ENCODE results near the gene ARMC9. TPM values are rescaled to one million over a fixed set of nuclear protein-coding genes. Genes with fewer than 3 reads are reported as not detected.
A peak's percentile ranks its signal among the peaks of the same experiment; 100 is the strongest.

ARMC9 gene
- total and polyA plus RNA-seq, 8 donors = 11.4 to 40.6 (median 13.9) TPM

DNA sequence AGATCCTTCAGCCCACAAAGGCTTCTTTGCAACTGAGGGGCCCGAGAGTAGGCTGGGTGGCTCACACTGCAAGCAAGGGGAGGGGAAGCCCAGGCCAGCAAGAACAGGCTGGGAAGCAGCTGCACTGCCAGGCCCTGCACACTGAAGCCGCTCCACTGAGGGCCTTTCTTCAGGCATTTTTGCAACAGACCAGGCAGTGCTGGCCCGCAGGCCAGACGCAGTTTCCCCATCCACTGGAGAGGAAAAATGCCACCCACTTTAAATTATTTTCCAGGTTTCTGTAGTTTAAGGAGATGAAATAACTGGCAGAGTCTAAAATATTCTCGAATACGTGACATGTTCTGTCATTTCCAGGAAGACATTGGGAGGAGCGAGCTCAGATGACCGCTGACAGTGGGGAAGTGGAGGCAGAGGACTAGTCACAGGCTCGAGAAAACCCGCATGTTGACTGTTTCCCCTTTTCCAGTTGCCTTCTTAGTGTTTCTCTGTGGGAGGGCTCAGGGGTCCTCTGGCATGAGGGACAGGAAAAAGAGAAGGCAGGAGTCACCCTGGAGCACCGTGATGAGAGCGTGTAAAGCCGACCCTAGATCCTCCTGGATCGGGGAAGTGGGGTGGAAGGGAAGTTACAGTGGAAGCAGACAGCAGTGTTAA is 143.8 kb downstream of the ARMC9 start:
- intact Hi-C loops (cut with DNase I) = no loop called here
- Histone ChIP-seq H3K4me3 (no peak overlapping the region), H3K36me3 (no peaks in the 10 kb centered on the region), H3K27ac (peak overlapping the region; percentile 47 to 62), H3K27me3 (no peaks in the 10 kb centered on the region), H3K4me1 (peaks cover 0 to 26% of the 10 kb centered on the region in 2 donors), H3K9me3 (no peaks in the 10 kb centered on the region)
- TF ChIP-seq, protein P1, sequence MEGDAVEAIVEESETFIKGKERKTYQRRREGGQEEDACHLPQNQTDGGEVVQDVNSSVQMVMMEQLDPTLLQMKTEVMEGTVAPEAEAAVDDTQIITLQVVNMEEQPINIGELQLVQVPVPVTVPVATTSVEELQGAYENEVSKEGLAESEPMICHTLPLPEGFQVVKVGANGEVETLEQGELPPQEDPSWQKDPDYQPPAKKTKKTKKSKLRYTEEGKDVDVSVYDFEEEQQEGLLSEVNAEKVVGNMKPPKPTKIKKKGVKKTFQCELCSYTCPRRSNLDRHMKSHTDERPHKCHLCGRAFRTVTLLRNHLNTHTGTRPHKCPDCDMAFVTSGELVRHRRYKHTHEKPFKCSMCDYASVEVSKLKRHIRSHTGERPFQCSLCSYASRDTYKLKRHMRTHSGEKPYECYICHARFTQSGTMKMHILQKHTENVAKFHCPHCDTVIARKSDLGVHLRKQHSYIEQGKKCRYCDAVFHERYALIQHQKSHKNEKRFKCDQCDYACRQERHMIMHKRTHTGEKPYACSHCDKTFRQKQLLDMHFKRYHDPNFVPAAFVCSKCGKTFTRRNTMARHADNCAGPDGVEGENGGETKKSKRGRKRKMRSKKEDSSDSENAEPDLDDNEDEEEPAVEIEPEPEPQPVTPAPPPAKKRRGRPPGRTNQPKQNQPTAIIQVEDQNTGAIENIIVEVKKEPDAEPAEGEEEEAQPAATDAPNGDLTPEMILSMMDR (IDR thresholded peaks at IDR 0.05) = no peak
- ATAC-seq = peak; percentile 76
- DNase-seq = peak in 1 of 4 donors; percentile 65

GRCh38 chr2:231343006-231343710 is 144.7 kb downstream of the ARMC9 start:
- Histone ChIP-seq H3K4me1 (peaks cover 0 to 36% of the 10 kb centered on the region in 2 donors), H3K36me3 (no peaks in the 10 kb centered on the region), H3K9me3 (no peaks in the 10 kb centered on the region), H3K27me3 (no peaks in the 10 kb centered on the region), H3K27ac (peak overlapping the region; percentile 47 to 62), H3K4me3 (no peak overlapping the region)
- DNase-seq = no peak
- ATAC-seq = no peak
- TF ChIP-seq, protein P1 (IDR thresholded peaks at IDR 0.05) = no peak
- intact Hi-C loops (cut with DNase I) = no loop called here

- no peak overlapping the region for H3K4me3 ChIP-seq
- H3K27me3 ChIP-seq = no peaks in the 10 kb centered on the region
- H3K9me3 ChIP-seq = no peaks in the 10 kb centered on the region
- TF ChIP-seq, protein P1 (IDR thresholded peaks at IDR 0.05) = no peak
- ATAC-seq (no peak), DNase-seq (no peak)
- no peaks in the 10 kb centered on the region for H3K36me3 ChIP-seq
- intact Hi-C loops (cut with DNase I) = no loop called here
- H3K27ac ChIP-seq = no peak overlapping the region
- H3K4me1 ChIP-seq = peaks cover 0 to 38% of the 10 kb centered on the region in 2 donors
These were observed 145.6 kb downstream of the ARMC9 start for GRCh38 chr2:231343988-231344387.

- H3K4me1 ChIP-seq = peaks cover 0 to 40% of the 10 kb centered on the region in 2 donors
- no peaks in the 10 kb centered on the region for H3K9me3 ChIP-seq
- intact Hi-C loops (cut with DNase I) = no loop called here
- TF ChIP-seq, protein P1 (IDR thresholded peaks at IDR 0.05) = no peak
- DNase-seq = no peak
- no peaks in the 10 kb centered on the region for H3K36me3 ChIP-seq
- H3K4me3 ChIP-seq = no peak overlapping the region
- no peak overlapping the region for H3K27ac ChIP-seq
- ATAC-seq = no peak
- H3K27me3 ChIP-seq = no peaks in the 10 kb centered on the region
These were observed 146.4 kb downstream of the ARMC9 start for GRCh38 chr2:231344851-231345250.

DNA sequence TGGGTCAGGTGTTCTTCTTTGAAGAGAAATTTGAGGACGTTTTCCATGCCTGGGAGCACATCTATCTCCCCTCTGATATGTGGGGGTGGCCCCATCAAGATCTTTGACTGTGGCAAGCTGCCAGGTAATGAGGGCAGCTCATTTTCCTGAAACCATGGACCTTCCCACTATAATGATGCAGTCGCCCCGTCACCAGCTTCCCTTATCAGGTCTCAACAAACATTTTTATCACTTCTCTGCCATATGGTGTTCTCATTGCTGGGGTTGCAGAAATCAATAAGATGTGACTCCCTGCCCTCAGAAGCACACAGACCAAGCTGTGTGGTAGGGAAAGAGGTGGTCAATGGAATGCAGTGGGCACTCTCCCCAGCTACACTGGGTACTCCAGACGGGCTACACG is 148.7 kb downstream of the ARMC9 start:
- DNase-seq = no peak
- Histone ChIP-seq H3K27me3 (no peaks in the 10 kb centered on the region), H3K9me3 (no peaks in the 10 kb centered on the region), H3K4me1 (peaks cover 0 to 34% of the 10 kb centered on the region in 2 donors), H3K4me3 (no peak overlapping the region), H3K36me3 (no peaks in the 10 kb centered on the region), H3K27ac (no peak overlapping the region)
- no peak for ATAC-seq
- intact Hi-C loops (cut with DNase I) = no loop called here
- TF ChIP-seq, protein P1 (IDR thresholded peaks at IDR 0.05) = no peak
